ENCODE measurements around the gene NME7.
"Not testable (repeated sequence)": the region's sequence is repeated elsewhere in the genome, so short reads cannot be mapped to it uniquely, and the experiment has no call there.

NME7 gene

DNA sequence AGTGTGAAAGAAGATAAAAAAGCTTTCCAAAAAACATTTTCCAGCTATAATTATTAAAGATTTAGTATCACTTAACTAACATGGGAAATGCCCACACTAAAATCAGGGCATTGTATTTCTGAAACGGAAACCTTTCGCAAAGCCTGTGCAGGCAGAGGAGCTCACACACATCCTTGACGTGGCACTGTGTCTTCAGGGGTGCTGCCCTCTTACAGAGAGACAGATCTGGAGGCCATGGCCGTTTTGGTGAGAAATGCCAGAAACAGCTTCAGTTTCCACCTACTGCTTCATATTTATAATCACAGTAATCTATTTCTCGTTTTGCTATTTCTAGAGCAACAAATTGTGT lies 234.4 kb downstream of the NME7 start:
- in situ Hi-C loops (cut with MboI; ENCODE audit: low sequenced_read_pairs) = no loop called here

DNA sequence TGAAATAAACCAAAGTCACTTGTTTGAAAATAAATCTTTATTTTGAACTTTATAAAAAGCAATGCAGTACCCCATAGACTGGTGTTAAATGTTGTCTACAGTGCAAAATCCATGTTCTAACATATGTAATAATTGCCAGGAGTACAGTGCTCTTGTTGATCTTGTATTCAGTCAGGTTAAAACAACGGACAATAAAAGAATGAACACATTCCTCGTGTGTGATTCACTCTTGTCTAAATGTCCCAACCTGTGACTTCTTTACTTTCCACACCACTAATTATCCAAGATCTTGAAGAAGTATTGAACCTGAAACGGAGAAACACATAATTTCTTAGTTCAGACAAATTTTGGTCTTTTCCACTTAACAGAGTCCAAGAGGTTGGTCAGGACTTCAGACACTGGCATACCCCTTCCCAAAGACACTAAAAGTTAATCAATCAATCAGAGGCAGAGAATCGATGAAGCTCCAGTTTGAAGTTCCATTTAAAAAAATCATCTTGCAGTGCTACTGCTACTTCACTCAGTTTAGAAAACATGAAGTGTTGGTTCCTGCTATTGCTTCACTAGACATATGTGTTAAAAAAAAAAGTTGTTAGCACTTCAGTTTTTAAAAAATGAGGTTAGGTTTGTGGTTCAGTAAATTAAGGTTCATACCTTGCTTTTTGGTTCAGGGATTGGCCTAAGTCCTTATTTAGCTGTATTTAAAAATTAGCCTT lies 234.9 kb downstream of the NME7 start:
- in situ Hi-C loops (cut with MboI; ENCODE audit: low sequenced_read_pairs) = no loop called here

DNA sequence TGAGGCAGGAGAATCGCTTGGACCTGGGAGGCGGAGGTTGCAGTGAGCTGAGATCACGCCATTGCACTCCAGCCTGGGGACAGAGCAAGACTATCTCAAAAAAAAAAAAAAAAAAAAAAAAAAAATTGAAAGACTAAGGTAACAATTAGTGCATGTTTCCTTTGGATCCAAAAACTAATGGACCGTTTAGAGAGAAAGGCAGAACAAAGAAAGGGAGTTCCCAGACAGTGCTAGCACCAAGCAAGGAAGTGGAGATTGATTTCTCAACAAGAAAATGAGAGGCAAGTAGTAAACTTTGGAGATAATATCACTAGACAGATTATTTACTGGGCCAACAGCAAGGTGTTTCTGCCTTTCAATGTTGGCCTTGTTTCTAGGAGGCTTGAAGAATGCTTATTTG lies 236.9 kb downstream of the NME7 start:
- in situ Hi-C loops (cut with MboI; ENCODE audit: low sequenced_read_pairs) = no loop called here

DNA sequence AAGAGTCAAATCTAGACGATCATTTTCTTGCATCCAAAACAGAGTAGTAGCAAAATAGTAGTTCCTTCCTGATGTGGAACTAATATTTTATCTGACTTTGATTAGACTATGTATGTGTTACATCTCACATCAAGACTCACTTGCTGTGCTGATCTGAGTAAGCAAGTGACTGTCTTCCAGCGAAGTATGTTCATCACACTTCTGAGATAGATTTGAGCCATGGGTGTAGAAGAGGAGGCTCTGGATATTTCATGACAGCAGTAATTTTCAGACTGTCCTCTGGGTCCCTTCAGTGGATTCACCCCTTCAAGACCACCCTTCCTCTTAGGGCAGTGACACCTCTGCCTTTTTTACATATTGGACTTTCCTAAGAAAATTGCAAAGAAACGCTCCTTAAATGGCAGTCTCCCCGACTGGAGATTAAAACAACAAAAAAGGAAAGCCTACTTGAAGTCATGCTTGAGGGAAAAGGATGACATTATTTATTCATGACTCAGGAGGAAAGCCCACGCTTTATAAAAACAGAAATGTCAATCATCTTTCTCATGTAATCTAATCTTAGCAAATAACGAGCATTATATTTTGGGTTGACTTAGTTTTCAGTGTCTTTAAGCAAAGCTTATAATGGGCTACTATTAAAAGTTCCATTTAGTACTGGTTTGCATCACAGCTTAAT lies 238.3 kb downstream of the NME7 start:
- in situ Hi-C loops (cut with MboI; ENCODE audit: low sequenced_read_pairs) = no loop called here

DNA sequence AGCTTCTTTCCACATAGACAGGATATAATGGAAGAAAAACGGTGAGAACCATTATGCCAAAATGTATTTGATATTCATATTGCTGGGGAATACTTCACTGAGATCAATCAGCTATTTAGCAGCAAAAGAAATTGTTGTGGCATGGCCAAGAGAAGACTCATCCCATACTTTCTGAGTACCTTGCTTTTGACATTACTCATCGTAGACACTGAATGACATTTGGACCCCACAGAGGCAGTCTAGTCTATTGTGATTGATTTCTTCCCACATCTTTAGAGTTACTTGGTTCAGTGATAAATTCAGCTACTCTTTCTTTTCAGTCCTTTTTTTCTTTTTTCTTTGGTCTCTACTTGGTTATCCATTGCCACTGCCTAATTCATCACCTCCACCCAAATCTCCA lies 239.0 kb downstream of the NME7 start:
- in situ Hi-C loops (cut with MboI; ENCODE audit: low sequenced_read_pairs) = no loop called here

DNA sequence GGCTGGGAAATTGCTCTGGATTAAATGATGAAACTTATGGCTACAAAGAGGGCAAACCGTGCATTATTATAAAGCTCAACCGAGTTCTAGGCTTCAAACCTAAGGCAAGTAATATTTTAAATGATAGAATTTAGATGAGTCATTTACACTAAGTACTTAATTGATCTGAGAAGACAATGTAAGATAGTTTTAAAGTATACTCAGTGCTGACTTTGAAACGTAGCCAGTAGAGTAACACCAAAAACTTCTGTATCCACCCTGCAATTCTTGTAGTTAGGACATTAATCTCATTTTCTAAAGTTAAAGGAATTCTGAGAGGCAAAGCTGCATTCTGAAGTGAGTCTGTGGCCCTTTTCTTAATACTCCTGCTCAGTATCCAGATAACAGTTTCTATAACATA lies 240.3 kb downstream of the NME7 start:
- in situ Hi-C loops (cut with MboI; ENCODE audit: low sequenced_read_pairs) = no loop called here

DNA sequence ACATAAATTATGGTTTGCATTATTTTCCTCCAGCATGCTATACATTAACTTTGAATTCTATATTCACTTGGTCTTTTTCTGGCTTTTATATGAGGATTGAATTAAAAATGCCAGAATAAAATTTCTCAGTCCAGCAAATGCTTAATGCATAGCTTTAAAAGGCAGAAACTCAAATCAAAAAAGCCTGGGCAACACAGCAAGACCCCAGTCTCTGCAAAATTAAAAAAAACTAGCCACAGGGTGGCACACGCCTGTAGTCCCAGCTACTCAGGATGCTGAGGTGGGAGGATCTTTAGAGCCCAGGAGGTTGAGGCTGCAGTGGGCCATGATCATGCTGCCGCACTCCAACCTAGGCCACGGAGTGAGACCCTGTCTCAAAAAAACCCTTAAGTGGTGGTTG lies 241.3 kb downstream of the NME7 start:
- in situ Hi-C loops (cut with MboI; ENCODE audit: low sequenced_read_pairs) = no loop called here

DNA sequence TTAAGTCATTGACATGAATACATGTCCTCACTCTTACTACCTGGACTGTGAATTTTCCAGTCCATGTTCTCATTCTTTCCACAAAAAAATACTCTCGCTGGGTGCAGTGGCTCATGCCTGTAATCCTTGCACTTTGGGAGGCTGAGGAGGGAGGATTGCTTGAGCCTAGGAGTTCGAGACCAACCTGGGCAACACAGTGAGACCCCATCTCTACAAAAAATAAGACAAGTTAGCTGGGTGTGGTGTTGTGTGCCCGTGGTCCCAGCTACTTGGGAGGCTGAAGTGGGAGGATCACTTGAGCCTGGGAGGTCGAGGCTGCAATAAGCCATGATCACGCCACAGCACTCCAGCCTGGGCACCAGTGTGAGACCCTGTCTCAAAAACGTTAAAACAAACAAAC lies 242.0 kb downstream of the NME7 start:
- in situ Hi-C loops (cut with MboI; ENCODE audit: low sequenced_read_pairs) = not testable (repeated sequence)

DNA sequence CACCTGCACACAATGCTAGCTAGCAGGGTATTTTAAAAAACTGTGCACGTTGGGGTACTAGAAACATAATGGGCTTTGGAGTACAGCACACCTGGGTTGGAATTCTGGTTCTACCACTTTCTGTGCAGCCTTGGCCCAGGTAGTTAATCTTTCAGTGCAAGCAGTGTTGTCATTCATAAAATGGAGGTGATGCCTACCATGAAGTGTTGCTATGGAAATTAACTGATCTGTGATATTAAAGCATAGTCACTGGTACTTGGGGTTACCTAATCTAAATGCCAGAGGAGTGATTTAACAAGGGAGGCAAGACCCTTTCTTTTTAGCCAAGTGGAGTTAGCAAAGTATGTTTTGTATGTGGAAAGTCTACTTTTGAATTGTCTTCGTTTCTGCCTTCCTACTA lies 243.1 kb downstream of the NME7 start:
- in situ Hi-C loops (cut with MboI; ENCODE audit: low sequenced_read_pairs) = no loop called here

DNA sequence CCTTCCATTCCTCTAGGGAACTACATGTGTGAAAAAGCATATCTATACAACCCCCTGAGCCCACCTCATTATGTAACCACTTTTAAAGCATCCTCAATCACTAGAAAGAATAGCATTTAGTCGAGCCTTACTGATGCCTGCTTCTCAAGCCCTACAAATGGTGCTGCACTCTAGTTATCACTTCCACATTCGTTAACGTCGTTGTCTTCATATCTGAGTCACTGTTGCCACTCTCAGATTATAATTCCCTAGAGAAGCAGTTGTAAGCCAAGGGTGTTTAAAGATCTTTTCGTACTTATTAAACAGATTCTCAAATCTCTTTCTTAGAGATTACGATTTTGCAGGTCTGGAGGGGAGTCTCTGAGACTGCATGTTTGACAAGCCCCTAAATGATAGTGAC lies 244.6 kb downstream of the NME7 start:
- in situ Hi-C loops (cut with MboI; ENCODE audit: low sequenced_read_pairs) = no loop called here

DNA sequence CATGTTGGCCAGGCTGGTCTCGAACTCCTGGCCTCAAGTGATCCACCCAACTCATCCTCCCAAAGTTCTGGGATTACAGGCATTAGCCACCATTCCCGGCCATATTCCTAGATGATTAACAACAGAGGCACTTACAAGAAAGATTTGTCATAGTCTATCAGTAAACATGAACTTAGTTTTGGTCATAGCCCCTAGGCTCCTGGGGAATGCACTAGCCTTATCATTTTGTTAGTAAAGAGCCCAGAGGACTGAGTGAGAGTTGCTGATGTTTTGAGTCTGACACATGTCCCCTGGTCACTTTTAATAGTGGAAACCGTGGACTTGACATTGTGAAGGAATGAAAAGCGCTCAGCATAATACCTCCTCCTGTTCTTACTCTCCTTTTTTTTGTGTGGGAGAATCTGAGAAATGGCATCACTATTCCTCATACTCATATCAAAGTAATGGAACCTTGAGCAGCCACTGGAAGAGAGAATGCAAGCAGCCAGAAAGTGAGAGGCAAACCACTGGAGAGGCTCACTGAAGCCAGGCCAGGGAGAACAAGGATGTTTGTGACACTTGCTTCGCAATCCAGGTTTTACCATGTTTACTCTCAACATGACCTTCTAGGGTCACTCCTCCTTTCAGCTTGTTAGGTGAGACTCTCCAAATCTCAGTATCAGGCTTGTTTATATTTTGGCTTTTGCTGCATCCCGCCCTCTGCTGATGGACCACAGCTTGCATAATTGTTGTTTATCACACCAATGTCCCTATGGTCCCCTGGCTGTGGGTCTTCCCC lies 246.3 kb downstream of the NME7 start:
- in situ Hi-C loops (cut with MboI; ENCODE audit: low sequenced_read_pairs) = no loop called here

DNA sequence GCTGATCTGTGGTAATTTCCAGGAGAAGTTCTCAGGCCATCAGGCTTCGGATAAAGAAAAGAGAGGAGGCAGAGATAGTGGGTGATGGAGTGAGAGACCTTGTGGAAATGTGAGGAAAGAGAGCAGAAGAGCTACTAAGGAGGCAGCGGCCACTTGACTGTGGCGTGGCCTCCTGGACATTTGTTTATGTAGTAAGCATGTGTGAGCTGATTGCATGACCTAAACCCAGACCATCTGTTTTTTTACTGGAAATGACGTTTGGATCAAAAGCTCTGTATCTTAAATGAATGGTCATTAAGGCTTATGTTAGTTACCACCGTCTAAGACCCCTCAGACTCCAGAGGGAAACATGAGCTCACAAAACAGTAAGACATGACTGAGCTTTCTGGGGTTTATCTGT lies 247.5 kb downstream of the NME7 start:
- in situ Hi-C loops (cut with MboI; ENCODE audit: low sequenced_read_pairs) = no loop called here

DNA sequence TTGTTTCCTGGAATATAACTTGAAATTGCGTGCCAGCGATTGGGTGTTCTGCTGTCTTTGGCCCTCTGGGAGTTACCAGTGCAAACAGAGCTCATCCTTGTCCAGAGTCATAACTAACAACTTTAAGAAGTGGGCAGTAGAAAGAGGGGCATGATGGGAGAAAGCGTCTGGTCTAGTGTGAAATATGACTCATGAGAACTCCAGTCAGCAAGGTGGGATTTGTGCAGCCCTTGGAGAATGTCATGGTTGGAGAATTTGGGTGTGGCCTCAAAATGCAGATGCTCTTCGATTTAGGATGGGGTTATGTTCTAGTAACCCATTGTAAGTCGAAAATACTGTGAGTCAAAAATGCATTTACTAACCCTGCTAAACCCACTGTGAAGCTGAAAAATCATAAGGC lies 248.2 kb downstream of the NME7 start:
- in situ Hi-C loops (cut with MboI; ENCODE audit: low sequenced_read_pairs) = no loop called here

DNA sequence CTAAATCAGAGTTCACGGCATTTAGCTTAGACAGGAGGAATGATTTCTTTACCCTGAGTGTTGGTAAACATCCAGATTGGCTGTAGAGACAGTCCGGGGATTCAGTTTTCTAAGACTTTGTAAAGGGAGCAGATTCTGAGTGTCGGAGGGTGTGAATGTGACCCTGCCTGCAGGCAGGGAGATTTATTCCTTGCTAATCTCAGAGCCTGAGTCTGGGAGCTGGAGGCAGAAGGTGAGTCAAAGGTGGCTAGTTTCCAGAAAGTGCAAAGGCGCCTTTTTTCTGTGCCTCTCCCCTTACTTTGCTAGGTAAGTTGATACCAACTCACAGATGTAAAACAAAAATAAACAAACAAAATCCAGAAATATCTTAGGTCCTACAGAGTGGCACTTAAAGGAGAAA lies 249.4 kb downstream of the NME7 start:
- in situ Hi-C loops (cut with MboI; ENCODE audit: low sequenced_read_pairs) = no loop called here

DNA sequence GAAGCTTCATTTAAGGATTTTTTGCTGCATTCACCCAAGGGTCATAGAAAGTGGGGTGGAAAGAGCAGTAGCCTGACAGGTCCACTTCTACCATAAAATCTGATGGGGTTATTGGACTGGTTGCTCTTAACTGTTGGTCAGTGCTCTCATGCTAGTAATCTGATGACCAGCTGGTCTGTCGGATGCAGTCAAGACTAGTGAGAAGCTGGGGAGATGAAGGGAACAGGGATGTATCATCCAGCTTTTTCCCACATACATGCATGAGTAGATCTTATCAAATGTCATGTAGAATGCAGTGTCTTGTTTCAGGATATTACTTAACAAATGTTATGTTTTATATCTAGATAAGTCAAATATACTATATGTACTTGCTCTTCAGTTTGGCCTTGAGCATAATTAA lies 250.0 kb downstream of the NME7 start:
- in situ Hi-C loops (cut with MboI; ENCODE audit: low sequenced_read_pairs) = no loop called here

DNA sequence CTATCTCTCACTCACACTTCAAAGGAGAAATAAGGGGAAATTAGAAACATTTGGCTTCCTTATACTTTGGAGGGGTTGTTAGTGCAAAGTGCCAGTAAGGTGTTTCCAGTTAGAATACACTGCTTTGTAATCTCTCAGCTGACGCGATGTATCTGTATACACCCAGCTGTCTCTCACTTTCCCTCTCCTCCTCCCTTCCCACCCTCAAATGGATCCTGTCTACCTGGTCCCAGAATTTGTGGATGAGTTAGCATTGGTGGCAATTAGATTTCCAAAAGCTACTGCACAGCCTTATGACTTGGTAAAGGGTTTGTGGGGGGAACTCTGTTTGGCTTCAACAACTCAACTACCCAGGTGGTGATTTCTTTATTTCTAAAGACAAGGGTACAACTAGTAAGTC lies 250.6 kb downstream of the NME7 start:
- in situ Hi-C loops (cut with MboI; ENCODE audit: low sequenced_read_pairs) = no loop called here

DNA sequence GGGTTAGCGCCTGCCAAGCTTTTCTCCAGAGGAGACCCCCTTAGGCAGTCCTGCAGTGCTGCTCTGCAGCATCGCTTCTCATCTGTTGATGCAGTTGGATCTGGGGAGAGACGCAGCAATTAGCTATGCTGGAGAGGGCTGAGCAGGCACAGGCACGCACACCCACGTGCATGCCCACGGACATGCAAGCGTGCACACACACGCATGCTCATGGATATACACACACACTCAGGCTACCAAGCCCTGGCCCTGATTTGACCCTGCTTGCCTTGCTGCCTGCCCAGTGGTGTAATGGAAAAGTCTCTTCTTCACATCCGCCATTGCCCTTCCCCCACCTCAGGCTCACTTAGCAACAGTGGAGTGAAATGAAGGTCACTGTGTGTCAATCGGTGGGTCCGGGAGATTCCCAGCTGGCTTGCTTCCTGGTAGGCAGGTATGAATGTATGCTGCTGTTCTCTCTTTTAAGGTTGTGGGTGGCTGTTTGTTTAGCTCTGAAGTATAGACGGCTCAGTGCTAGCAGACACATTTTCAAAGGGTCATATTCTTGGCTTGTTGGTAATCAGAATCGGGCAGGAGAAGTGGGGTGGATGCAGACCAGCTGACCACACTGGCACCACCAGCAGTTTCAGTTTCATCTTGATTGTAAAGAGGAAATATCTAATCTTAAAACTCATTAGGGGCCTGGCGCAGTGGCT lies 251.6 kb downstream of the NME7 start:
- in situ Hi-C loops (cut with MboI; ENCODE audit: low sequenced_read_pairs) = no loop called here

DNA sequence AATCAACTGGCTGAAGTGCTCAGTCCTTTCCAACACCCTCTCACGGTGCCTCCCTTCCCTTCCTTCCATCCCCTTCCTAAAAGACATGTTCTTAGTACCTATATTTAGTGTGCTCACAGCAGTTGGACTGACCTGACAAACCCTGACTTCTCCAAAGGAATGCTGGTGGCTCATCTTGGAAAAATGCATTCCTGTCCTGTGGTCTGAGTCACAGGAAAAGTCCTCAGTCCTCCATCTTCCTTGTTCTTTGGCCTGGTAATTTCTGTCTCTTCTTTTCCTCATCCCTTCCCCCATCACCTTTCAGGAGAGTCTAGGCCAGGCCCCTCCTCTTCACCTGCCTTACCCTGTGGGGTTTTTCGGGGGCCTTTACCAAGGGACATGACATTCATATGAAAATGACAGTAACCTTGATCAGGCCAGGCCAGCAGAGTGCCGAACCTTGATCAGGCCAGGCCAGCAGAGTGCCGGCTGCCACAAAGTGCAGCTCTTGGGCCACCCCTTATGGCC lies 253.9 kb downstream of the NME7 start:
- in situ Hi-C loops (cut with MboI; ENCODE audit: low sequenced_read_pairs) = no loop called here

DNA sequence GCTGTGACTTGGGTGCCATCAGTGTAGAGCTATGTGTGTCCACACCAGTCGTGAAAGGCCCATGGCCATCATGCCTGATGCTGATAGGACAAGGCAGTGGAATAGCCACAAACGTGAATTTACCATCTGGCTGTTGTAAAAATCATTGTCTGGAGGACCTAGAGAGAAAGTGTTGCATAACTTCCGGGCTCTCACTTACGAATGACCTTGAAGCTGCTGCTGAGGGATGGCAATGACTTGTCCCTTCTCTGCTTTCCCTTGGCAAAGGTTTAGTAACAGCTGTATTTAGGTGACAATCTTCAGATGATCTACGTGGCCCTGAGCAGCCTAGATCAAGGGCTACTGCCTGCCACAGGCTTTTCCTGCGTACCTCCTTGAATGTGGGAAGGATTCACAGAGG lies 255.4 kb downstream of the NME7 start:
- in situ Hi-C loops (cut with MboI; ENCODE audit: low sequenced_read_pairs) = no loop called here

DNA sequence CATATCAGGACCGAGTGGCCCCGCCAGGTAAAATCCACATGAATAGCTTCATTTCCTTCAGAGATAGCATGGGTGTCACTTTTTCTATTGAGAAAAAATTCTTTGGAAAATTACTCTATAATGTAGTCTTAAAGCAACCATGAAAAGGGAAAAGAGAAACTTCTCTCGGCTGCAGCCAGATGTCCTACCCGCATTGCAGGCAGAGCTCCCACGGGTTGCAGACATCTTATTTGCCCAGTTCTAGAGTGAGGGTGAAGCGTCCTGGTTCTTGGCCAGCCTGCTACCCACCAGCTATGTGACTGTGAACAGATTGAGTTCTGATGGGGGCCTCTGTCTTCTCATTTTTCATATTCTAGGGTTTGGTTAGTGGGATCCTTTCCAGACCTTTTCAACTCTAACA lies 256.1 kb downstream of the NME7 start:
- in situ Hi-C loops (cut with MboI; ENCODE audit: low sequenced_read_pairs) = no loop called here

DNA sequence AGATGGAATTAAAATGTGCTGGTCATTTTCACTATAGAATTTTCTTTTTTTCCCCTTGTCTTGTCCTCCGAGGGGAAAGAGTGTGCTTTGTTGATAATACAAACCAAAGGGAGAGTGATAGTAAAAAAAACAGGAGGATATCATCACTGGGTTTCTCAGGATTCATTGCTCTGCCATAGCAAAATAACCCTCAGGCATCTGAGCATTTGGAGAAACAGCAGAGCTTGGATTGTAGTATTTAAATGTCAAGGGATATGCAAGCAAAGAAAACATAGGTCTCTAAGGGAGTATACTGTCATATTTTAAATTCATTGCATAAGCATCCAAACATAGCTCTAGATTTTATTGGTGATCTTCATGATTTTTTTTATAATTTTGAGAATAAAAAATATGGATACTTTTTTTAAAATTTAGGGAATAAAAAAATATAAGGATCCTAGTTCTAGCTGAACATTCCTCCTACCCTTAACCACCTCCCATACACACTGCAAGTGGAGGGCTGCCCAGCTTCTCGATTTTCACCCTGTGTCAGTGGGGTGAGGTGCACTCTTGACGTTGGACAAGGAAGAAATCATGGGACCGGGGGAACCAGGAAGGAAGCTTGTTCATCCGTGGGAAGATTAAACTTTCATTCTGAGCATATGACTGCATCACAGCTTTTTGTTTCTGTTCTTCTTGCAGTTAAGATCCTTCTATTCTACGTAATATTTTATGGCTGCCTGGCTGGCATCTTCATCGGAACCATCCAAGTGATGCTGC lies 256.7 kb downstream of the NME7 start:
- in situ Hi-C loops (cut with MboI; ENCODE audit: low sequenced_read_pairs) = no loop called here
